Prostate gland (tissue), 2 donors: ENCODE data around the gene PAK5. TPM values are rescaled to one million over a fixed set of nuclear protein-coding genes. Genes with fewer than 3 reads are reported as not detected.
"Not testable (repeated sequence)": the region's sequence is repeated elsewhere in the genome, so short reads cannot be mapped to it uniquely, and the experiment has no call there.

ENCODE experiments used
- DNase-seq: peaks from one replicate; pipeline ENCODE4 v3.0.0-alpha.2; 2019; ENCODE audit warnings: low spot score
- H3K27ac ChIP-seq, 2 donors: fragments of 200-600 bp; sonication (generic); 2 replicates each; pipeline ENCODE4 v1.5.1; 2017 to 2019
- H3K27me3 ChIP-seq: fragments of 200-600 bp; sonication (generic); replicated peaks from 2 replicates; pipeline ENCODE4 v1.5.1; 2019; ENCODE audit not compliant: insufficient read depth
- H3K36me3 ChIP-seq, 2 donors: fragments of 200-600 bp; sonication (generic); 1 replicate in 1 of 2; 2 replicates in 1 of 2; pipeline versions ENCODE4 v1.5.1 to v1.8.1; 2017 to 2019
- H3K4me1 ChIP-seq: fragments of 200-600 bp; sonication (generic); replicated peaks from 2 replicates; pipeline ENCODE4 v1.5.1; 2019
- H3K4me3 ChIP-seq, 2 donors: fragments of 200-600 bp; sonication (generic); 2 replicates each; pipeline ENCODE4 v1.5.1; 2017 to 2019
- H3K9me3 ChIP-seq: fragments of 200-600 bp; sonication (generic); 2 replicates; pipeline ENCODE4 v1.5.1; 2017
- CTCF ChIP-seq, 4 experiments: fragments of 200-600 bp in 2 of 4; fragments of 450-650 bp in 2 of 4; sonication (generic) in 2 of 4; IDR thresholded peaks; 1 replicate in 3 of 4; 2 replicates in 1 of 4; pipeline ENCODE4 v1.5.1; 2016 to 2019; ENCODE audit warnings: antibody characterized with exemption in 4 of 4, mild to moderate bottlenecking in 2 of 4, moderate library complexity in 2 of 4
- POLR2A ChIP-seq: fragments of 450-650 bp; IDR thresholded peaks from one replicate; pipeline ENCODE4 v1.6.1; 2016; ENCODE audit warnings: antibody characterized with exemption, mild to moderate bottlenecking
- POLR2AphosphoS5 ChIP-seq: sonication (generic); formaldehyde crosslinking; IDR thresholded peaks from one replicate; pipeline ENCODE4 v1.6.1; 2017; ENCODE audit warnings: antibody characterized with exemption
- WGBS: methylation state at CpG from one replicate; pipeline ENCODE4 v1.1.5; 2018; 5-methylcytosine and 5-hydroxymethylcytosine counted together
- intact Hi-C: fragments of 100-400 bp; cut with DNase I; formaldehyde crosslinking; loops from one replicate; pipeline ENCODE4 v1.14.2; 2022
- total RNA-seq, 2 donors: library from RNA; depleted of rRNA; stranded (reverse); fragments of >200 nt; gene quantifications; one replicate each; pipeline ENCODE4 v1.1.0, GENCODE V29; 2016

Gene PAK5
- total RNA-seq, 2 donors from 2014 or later, result 1.4 to 1.9 TPM

- Histone ChIP-seq H3K36me3 (no peaks in the 10 kb centered on the region), H3K27ac (no peak overlapping the region), H3K4me1 (no peaks in the 10 kb centered on the region), H3K4me3 (no peak overlapping the region), H3K9me3 (no peaks in the 10 kb centered on the region), H3K27me3 (no peaks in the 10 kb centered on the region)
- TF ChIP-seq POLR2A (no peak), CTCF (IDR thresholded peaks at IDR 0.05) (no peak), POLR2AphosphoS5 (no peak)
- DNase-seq, result no peak
- intact Hi-C loops, result no loop called here
- 33% methylated on average over 8 of the region's 8 CpGs for WGBS
These were observed 178.5 kb downstream of the PAK5 start for GRCh38 chr20:9660236-9660868.

GRCh38 chr20:9647741-9648140 lies 191.1 kb downstream of the PAK5 start:
- no peaks in the 10 kb centered on the region for H3K27me3 ChIP-seq
- DNase-seq, result no peak
- TF ChIP-seq POLR2AphosphoS5 (no peak), CTCF (IDR thresholded peaks at IDR 0.05) (no peak), POLR2A (no peak)
- intact Hi-C loops, result no loop called here
- WGBS, result 92% methylated on average over 2 of the region's 2 CpGs
- no peaks in the 10 kb centered on the region for H3K36me3 ChIP-seq
- H3K4me3 ChIP-seq, result no peak overlapping the region
- no peaks in the 10 kb centered on the region for H3K9me3 ChIP-seq
- H3K27ac ChIP-seq, result no peak overlapping the region
- no peaks in the 10 kb centered on the region for H3K4me1 ChIP-seq

GRCh38 chr20:9646375-9646774 lies 192.5 kb downstream of the PAK5 start:
- WGBS, result 79% methylated on average over 3 of the region's 3 CpGs
- no peaks in the 10 kb centered on the region for H3K9me3 ChIP-seq
- H3K27me3 ChIP-seq, result no peaks in the 10 kb centered on the region
- TF ChIP-seq CTCF (IDR thresholded peaks at IDR 0.05) (no peak), POLR2A (no peak), POLR2AphosphoS5 (no peak)
- intact Hi-C loops, result no loop called here
- H3K4me3 ChIP-seq, result no peak overlapping the region
- no peak overlapping the region for H3K27ac ChIP-seq
- H3K4me1 ChIP-seq, result no peaks in the 10 kb centered on the region
- H3K36me3 ChIP-seq, result no peaks in the 10 kb centered on the region
- DNase-seq, result no peak

- Histone ChIP-seq H3K4me1 (no peaks in the 10 kb centered on the region), H3K9me3 (no peaks in the 10 kb centered on the region), H3K36me3 (no peaks in the 10 kb centered on the region), H3K27me3 (no peaks in the 10 kb centered on the region), H3K4me3 (no peak overlapping the region), H3K27ac (no peak overlapping the region)
- DNase-seq, result no peak
- intact Hi-C loops, result no loop called here
- TF ChIP-seq POLR2A (no peak), POLR2AphosphoS5 (no peak), CTCF (IDR thresholded peaks at IDR 0.05) (no peak)
These were observed 196.0 kb downstream of the PAK5 start for GRCh38 chr20:9642882-9643281.

- H3K9me3 ChIP-seq, H3K4me3 ChIP-seq, H3K27ac ChIP-seq, DNase-seq, H3K27me3 ChIP-seq, H3K36me3 ChIP-seq, intact Hi-C loops, H3K4me1 ChIP-seq: not testable (repeated sequence)
- 95% methylated on average over 20 of the region's 26 CpGs for WGBS
These were observed 197.3 kb downstream of the PAK5 start for GRCh38 chr20:9641499-9642000.
